HG03520 (cell line): ENCODE results near the gene ARVCF.

Source experiments
- ATAC-seq: cut with Tn5 transposase; IDR thresholded peaks from one replicate; pipeline ENCODE4 v1.9.1; 2021; ENCODE audit warnings: mild to moderate bottlenecking, moderate library complexity; ENCODE audit not compliant: unreplicated experiment

Gene ARVCF

DNA sequence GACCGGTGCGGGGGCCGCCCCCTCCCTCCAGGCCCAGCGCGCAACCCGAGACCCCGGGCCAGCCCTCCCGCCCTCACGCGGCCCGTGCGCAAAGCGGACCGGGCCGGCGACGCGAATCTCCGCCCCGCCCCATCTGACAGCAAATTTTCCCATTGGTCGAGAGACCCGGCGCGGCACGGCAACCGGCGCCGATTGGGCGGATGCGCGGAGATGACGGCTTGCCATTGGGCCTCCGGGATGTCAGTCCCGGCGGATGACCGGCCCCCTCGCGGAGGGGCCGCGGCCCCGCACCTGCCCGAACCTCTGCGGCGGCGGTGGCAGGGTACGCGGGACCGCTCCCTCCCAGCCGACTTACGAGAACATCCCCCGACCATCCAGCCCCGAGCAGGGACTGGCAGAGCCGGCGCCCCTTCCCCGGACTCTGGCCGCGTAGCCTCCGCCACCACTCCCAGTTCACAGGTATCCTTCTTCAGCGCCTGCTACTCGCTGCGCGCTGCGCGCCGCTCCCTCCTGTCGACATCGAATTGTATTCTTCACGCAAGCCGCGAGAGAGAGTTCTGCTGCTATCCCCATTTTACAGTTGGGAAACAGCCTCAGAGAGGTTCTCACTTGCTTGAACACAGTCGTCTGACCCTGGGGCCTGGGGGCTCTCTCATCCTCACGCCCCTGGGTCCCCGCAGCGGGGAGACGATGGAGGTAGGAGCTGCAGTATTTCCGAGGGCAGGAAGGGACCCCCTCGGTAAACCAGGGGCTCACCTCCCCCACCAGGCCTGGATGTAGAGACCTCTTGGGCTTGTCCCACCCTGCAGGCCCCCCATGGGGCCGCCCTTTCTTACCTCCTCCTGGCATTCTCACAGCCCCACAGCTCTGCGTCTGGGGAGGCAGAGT is at the start of gene ARVCF:
Gene ARVCF (minus strand): TSS at position 90 of the 888 bp plus-strand sequence. CDS start 26,029 bp downstream, outside the sequence.
- ATAC-seq, result peak; percentile 69

DNA sequence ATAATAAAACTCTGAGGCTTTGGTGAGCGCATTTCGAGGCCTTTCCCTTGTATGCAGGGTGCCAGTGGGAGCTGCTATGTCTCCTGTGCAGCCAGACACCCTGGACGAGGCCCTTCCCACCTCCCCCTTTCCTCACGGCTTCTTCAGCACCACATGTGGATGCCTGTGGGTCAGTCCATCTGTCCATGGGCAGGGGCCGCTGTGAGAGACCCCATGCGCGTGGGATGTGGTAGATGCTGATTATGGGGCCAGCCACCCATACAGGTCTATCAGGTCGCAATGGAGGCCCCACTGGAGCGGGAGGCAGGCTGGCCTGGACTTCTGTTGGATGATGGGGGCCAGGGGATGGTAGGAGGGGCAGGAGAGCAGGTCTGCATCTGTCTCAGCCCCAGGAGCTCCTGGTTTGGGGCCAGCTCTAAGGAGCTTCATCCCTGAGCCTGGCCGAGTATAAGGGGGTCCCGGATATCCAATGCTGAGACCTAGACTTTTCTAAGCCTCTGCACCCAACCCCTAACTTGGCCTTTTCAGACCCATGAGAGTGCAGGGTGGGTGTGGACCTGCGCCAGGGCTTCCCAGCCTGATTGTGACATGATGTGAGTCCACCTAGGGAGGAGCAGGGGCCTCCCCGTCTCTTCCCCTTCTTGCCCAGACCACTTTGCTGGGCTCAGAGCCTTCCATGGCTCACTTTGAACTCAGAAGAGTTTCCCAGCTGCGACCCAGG is 49.4 kb upstream of the ARVCF start:
- ATAC-seq, result no peak

DNA sequence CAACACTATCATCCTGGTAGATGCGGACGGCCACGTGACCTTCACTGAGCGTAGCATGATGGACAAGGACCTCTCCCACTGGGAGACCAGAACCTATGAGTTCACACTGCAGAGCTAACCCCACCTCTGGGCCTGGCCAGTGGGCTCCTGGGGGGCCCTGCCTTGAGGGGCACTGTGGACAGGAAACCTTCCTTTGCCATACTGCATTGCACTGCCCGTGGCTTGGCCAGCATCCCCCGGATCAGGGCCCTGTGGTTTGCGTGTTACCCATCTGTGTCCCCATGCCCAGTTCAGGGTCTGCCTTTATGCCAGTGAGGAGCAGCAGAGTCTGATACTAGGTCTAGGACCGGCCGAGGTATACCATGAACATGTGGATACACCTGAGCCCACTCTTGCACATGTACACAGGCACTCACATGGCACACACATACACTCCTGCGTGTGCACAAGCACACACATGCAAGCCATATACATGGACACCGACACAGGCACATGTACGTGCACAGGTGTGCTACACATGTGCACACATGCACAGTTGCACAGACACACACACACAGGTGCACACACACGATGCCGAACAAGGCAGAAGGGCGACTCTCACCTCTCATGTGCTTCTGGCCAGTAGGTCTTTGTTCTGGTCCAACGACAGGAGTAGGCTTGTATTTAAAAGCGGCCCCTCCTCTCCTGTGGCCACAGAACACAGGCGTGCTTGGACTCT is 48.1 kb upstream of the ARVCF start:
- ATAC-seq, result no peak

DNA sequence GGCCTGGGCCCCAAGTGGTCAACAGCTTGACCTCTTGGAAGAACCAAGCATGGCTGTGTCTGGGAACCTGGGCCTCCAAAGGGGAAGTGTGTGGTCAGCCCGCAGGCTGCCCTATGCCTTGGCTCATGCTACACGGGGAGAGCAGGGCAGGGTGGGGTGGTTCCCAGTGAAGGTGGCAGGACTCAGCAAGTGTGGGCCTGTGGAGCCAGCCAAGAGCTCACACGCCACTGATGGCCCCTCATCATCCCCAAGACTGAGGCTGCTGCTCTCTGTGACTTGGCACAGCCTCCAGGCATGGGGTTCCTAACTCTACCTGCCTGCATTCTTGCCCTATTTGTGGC is 47.5 kb upstream of the ARVCF start:
- ATAC-seq, result no peak

DNA sequence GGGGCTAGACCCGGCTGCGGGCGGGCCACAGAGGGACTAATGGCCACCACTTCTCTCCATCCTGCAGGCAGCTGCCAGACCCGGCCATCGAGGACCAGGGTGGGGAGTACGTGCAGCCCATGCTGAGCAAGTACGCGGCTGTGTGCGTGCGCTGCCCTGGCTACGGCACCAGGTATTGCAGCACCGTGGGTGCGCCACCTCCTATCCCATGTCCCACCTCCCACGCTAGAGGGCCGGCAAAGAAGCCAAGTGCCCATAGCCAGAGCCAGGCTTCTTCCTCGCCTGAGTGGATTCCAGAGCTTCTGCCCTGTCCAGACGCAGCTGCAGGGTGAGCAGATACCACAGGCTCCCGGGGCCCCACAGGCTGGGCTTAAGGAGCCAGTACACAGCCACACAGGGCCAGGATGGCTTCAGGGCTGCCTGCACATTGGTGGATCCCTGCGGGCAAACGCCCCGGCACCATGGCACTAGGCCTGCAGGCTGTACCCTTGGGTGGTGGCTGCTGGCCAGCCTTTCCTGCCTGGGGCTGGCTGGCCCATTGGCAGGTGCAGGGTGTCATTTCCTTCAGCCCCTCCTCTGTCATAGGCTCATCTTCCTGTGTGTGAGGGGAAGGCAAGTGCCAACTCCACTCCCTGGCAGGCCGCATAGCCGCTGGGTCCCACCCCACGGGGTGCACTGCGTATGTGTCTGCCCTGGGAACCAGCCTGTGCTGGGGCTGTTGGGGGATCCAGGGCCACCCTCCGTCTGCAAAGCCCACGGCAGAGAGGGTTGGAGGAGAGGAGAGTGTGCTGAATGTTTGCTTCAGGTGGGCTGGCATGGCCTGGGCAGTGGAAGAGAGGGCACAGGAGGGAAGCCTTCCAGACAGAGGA is 46.9 kb upstream of the ARVCF start:
- no peak for ATAC-seq

GRCh38 chr22:20062766-20063083 is 46.1 kb upstream of the ARVCF start:
- ATAC-seq, result no peak

- no peak for ATAC-seq
Observed at GRCh38 chr22:20062043-20062765, 45.6 kb upstream of the ARVCF start.

DNA sequence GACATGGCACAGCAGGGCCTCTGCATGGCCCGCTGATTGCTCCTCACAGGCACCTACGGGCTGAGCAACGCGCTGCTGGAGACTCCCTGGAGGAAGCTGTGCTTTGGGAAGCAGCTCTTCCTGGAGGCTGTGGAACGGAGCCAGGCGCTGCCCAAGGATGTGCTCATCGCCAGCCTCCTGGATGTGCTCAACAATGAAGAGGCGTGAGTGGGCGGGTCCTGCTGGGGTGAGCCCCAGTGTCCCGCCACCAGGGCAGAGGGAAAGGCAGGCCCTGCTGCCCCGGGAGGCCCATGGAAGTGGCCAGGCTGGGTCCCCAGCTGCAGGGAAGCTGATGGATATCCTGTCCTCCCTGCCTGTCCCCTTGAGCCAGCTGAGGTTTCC is 44.8 kb upstream of the ARVCF start:
- no peak for ATAC-seq

DNA sequence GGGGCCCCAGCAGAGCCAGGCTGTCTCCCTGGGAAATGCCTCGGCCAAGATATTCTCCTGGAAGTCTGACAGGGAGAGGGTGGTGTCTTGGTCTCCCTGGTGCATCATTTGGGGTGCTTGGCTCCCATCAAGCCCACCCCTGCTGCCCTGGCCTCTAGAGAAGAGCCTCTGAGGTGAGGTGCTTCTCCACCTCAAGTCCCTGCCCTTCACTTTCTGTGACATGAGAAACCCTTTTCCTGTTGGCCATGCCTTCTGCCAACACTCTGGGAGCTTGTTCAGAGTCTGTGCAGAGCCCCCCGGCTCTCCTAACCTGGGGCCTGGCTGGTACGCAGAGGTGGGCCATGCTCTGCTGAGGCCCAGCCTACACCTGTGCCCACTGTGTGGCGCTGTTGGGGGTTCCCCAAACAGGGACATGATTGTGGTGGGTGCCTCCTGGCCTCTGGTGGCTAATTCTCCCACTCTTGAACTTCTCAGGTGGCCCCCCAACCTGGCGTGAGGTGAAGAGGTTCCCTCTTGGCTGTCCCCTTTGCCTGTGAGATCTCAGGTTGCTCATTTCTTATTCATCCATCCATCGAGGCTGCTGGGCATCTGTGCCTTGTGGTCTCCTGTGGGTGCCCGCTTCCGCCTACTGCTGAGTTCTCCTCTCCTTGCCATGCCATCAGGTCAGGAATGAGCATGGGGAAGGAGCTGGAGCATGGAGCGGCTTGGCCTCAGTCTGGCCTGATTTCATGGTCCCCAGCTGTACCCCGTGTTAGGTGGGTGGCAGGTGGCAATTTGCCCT is 44.3 kb upstream of the ARVCF start:
- no peak for ATAC-seq

DNA sequence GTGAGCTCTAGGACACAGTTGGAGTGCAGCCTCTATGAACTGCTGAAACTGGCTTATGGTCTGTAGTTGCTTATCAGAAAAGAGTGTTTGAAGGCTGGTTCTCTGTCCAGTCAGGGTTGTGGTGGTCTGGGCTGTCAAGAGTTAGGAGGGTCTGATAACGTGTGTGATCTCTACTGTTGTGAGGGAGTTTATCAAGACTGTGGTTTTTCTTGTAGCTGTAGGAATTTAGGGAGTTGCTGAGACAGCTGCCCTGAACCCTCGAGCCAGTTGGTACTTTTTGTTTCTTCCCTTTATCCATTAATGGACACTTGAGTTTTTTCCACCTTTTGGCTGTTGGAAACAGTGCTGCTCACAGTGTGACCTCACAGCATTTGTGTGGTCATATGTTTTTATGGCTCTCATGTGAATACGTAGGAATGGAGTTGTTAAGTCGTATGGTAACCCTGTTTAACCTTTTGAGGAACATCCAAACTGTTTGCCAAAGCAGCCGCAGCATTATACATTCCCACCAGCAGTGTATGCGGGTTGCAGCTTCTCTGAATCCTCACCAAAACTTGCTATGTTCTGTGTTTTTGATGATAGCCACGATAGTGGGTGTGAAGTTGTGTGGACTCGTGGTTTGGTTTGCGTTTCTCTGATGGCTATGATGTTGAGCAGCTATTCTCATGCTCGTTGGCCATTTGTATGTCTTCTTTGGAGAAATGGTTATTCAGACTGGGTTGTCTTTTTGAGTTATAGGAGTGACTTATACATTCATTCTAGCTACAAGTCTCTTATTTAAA is 42.6 kb upstream of the ARVCF start:
- ATAC-seq, result no peak

- ATAC-seq, result no peak
Observed at GRCh38 chr22:20057596-20058268, 41.1 kb upstream of the ARVCF start.

DNA sequence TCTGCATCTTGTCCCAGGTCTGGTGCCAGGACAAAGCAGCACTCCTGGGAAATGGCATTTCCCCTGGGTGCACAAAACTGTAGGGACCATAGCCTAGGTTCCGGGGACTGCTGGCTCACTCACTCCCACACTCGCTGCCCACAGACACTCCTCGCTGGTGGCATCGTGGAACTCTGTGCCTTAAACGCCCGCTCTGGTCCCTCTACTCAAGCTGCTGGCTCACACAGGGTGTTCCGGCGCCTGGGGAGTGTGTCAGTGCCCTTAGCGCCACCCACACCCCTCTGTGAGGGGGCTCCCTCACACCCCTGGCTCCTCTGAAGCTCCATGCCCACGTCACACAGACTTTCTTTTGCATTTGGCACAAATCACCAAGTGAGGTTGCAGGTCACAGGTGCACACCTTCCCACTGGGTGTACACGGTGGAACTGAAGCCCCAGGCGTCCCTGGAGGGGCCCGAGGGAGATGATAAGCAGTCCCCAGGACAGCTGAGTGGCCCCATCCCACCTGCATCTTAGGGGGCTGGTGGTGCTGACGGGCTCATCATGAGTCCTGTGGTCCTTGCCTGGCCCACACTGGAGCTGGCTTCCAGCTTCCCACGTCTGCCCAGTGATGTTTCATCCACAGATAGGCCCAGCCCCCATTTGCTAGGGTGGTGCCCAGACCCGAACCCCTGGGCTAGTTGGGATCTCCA is 40.2 kb upstream of the ARVCF start:
- ATAC-seq, result no peak

- no peak for ATAC-seq
Observed at GRCh38 chr22:20056161-20056560, 39.5 kb upstream of the ARVCF start.

DNA sequence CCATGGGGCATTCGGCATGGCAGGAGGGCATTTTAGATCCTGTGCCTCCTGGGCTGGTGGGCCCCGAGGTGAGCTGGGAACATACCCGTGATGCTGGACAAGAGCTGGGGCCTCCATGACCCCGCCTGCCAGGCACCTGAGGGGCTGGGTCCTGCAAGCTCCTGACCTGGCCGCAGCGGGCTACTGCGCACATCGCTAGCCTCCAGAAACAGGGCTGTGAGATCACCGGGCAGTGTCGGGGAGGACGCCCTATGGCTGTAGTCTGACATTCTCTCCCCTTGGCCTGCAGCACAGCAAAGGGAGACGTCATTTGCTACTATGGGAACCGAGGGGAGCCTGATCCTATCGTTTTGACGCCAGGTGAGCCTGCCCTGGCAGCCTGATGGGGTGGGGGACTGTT is 39.0 kb upstream of the ARVCF start:
- ATAC-seq, result no peak

GRCh38 chr22:20055144-20055543 is 38.5 kb upstream of the ARVCF start:
- ATAC-seq, result no peak

- no peak for ATAC-seq
Observed at GRCh38 chr22:20054485-20054884, 37.9 kb upstream of the ARVCF start.

DNA sequence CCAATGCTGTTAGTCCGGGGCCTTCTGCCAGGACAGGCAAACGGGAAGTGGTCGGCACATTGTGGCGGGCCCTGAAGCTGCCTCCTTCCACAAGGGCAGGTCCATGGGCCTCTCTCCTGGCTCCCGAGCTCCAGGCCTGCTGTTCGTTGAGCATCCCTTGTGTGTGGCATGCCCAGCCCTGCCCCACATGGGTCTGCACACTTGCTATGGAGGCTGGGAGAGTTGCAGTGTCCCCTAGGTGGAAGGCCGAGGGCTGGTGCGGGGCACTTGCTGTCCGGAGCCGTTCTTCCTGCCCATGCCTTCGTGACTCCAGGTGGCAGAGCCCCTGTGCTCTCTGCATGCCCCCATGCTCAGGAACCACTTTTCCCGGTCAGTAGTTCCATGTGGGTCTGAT is 37.4 kb upstream of the ARVCF start:
- no peak for ATAC-seq
